Ectodermal cell (in vitro differentiated cells): ENCODE data around the gene PRPF38B.
"Not testable (repeated sequence)": the region's sequence is repeated elsewhere in the genome, so short reads cannot be mapped to it uniquely, and the experiment has no call there.

Experiments used
- H3K27ac ChIP-seq: 2 replicates; pipeline ENCODE4 v1.7.0; 2013; ENCODE audit warnings: mild to moderate bottlenecking, low read depth, low read length; ENCODE audit not compliant: insufficient read depth, poor library complexity, severe bottlenecking
- H3K27me3 ChIP-seq: 2 replicates; pipeline ENCODE4 v1.7.0; 2013; ENCODE audit warnings: mild to moderate bottlenecking, low read length; ENCODE audit not compliant: insufficient read depth, control insufficient read depth, poor library complexity, severe bottlenecking
- H3K36me3 ChIP-seq: one replicate; pipeline ENCODE4 v1.7.0; 2013; ENCODE audit warnings: low read length; ENCODE audit not compliant: control insufficient read depth, insufficient read depth
- H3K4me1 ChIP-seq: one replicate; pipeline ENCODE4 v1.7.0; 2013; ENCODE audit warnings: low read length; ENCODE audit not compliant: control insufficient read depth, insufficient read depth
- H3K4me3 ChIP-seq: 2 replicates; pipeline ENCODE4 v1.7.0; 2013; ENCODE audit warnings: low read depth, low read length, control low read depth; ENCODE audit not compliant: insufficient read depth
- H3K9me3 ChIP-seq: 2 replicates; pipeline ENCODE4 v1.7.0; 2013; ENCODE audit warnings: mild to moderate bottlenecking, low read length, moderate library complexity; ENCODE audit not compliant: control insufficient read depth
- WGBS, 2 experiments: methylation state at CpG; one replicate each; pipeline ENCODE4 v1.1.7; 2013; ENCODE audit warnings: missing lambda C conversion rate in 2 of 2; 5-methylcytosine and 5-hydroxymethylcytosine counted together

The PRPF38B gene

DNA sequence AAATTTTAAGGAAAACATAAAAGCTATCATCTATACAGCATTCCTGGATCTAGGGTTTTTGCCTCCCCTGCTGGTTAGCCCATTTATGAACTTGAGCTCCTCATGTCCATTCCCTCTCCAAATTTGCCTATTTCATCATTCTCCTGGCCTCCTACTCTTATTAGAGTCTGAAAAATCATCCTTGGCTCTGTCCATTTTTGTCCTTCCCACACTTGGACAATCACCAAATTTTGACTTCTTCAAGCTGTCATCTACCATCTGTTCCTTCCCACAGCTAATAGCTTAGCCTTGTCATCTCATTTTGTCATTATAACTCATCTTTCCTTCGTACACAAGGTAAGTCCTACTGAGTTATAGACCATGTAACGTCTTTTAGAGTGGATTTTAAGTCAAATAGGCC lies 29.0 kb upstream of the PRPF38B start:
- Histone ChIP-seq H3K27me3 (peaks cover 32% of the 10 kb centered on the region), H3K4me1 (no peaks in the 10 kb centered on the region), H3K4me3 (no peak overlapping the region), H3K36me3 (no peaks in the 10 kb centered on the region), H3K27ac (no peak overlapping the region), H3K9me3 (no peaks in the 10 kb centered on the region)
- 85 to 96% methylated on average over 2 of the region's 2 CpGs for WGBS, 2 experiments

DNA sequence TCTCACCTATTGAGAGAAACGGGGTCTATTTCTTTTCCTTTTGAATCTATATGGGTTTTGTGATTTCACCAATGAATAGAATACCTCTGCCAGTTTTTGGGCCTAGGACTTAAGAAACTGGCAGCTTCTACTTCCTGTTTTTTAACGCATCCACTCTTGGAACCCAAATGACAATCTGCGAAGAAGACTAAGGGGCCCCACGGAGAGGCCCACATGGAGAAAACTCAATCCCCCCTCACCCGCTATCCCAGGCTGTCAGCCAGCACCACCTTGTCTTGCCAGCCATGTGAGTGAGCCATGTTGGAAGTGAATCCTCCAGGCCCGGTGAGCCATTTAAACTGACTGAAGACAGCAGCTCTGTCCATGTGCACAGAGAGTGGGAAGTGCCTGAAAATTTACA lies 27.6 kb upstream of the PRPF38B start:
- no peak overlapping the region for H3K4me3 ChIP-seq
- H3K36me3 ChIP-seq, result no peaks in the 10 kb centered on the region
- no peaks in the 10 kb centered on the region for H3K4me1 ChIP-seq
- WGBS, 2 experiments, result 87 to 94% methylated on average over 6 of the region's 6 CpGs
- H3K27ac ChIP-seq, result no peak overlapping the region
- H3K9me3 ChIP-seq, result no peaks in the 10 kb centered on the region
- peaks cover 32% of the 10 kb centered on the region for H3K27me3 ChIP-seq

GRCh38 chr1:108665067-108665466 lies 27.0 kb upstream of the PRPF38B start:
- H3K9me3 ChIP-seq, result no peaks in the 10 kb centered on the region
- H3K36me3 ChIP-seq, result no peaks in the 10 kb centered on the region
- H3K27me3 ChIP-seq, result peaks cover 32% of the 10 kb centered on the region
- H3K4me1 ChIP-seq, result no peaks in the 10 kb centered on the region
- WGBS, 2 experiments, result 88 to 95% methylated on average over 2 of the region's 2 CpGs
- no peak overlapping the region for H3K4me3 ChIP-seq
- H3K27ac ChIP-seq, result no peak overlapping the region

DNA sequence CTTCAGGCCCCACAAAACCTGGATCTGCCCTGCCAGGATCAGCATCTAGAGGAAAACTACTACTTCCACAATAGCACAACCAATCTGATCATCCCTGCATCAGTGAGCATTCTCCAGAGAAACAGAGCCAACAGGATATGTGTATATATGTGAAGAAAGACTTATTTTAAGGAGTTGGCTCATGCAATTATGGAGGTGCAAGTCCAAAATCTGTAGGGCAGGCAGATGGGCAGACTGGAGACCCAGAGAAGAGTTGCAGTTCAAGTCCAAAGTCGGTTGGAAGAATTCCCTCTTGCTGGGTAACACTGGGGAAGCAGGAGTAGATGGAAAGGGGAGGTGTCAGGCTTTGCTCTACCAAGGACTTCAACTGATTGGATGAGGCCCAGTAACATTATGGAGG lies 26.3 kb upstream of the PRPF38B start:
- no peaks in the 10 kb centered on the region for H3K4me1 ChIP-seq
- WGBS, 2 experiments, result 79 to 86% methylated on average over 1 of the region's 1 CpG
- no peaks in the 10 kb centered on the region for H3K9me3 ChIP-seq
- H3K36me3 ChIP-seq, result no peaks in the 10 kb centered on the region
- no peak overlapping the region for H3K4me3 ChIP-seq
- peaks cover 25% of the 10 kb centered on the region for H3K27me3 ChIP-seq
- no peak overlapping the region for H3K27ac ChIP-seq

- not testable (repeated sequence) for H3K4me3 ChIP-seq, H3K27me3 ChIP-seq, H3K36me3 ChIP-seq, H3K9me3 ChIP-seq, H3K27ac ChIP-seq, H3K4me1 ChIP-seq
- 95 to 96% methylated on average over 28 of the region's 28 CpGs for WGBS, 2 experiments
These were observed 24.7 kb upstream of the PRPF38B start for GRCh38 chr1:108667422-108667821.

DNA sequence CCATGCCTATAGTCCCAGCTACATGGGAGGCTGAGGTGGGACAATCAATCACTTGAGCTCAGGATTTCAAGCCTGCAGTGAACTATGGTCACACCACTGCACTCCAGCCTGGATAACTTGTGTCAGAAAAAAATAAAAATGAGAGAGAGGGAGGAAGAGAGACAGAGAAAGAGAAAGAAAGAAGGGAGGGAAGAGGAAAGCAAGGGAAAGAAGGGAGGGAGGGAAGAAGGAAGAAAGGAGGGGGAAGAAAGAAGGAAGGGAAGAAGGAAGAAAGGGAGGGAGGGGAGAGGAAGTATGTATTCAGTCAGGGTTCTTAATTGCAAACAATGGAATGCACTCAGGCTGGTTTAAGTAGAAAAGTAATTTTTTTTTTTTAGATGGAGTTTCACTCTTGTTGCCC lies 23.3 kb upstream of the PRPF38B start:
- H3K27ac ChIP-seq, result no peak overlapping the region
- H3K27me3 ChIP-seq, result no peaks in the 10 kb centered on the region
- H3K4me1 ChIP-seq, result no peaks in the 10 kb centered on the region
- H3K4me3 ChIP-seq, result no peak overlapping the region
- H3K36me3 ChIP-seq, result no peaks in the 10 kb centered on the region
- no peaks in the 10 kb centered on the region for H3K9me3 ChIP-seq

DNA sequence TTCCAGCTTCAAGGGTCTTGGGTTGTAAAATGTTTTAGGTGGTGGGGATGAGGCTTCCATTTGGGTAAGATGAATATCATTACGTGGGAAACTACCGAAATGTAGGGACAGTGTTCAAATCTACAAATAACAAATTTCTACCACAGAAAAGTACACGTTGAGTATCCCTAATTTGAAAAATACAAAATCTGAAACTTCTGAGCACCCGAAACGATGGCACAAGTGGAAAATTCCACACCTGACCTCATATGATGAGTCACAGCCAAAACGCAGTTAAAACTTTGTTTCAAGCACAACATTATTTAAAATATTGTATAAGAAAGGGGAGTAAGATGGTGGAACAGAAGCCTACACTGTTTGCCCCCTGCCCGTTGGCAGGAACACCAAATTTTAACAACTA lies 22.4 kb upstream of the PRPF38B start:
- 74 to 80% methylated on average over 5 to 6 of the region's 7 CpGs for WGBS, 2 experiments
- H3K27me3 ChIP-seq, result no peaks in the 10 kb centered on the region

DNA sequence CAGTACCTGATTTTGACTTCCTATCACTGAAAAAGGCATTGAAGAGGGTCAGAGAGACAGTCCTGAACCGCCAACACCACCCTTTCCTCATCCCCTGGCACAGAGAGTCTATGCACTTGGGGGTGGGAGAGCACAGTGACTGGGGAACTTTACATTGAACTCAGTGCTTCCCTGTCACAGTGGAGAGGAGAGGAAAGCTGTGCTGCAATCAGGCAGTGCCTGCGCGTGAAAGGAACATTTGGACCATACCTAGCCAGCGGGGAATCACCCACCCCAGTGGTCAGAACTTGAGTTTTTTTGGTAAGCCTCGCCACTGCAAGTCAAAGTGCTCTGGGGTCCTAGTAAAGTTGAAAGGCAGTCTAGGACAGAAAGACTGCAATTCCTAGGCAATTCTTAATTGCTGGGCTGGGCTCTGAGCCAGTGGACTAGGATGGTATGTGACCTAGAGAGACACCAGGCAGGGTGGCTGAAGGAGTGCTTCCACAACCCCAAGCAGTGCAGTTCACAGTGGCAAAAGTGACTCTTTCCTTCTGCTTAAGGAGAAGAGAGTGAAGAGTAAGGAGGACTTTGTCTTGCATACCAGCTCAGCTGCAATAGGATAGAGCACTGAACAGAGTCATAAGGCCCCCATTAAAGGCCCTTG lies 21.9 kb upstream of the PRPF38B start:
- H3K4me1 ChIP-seq, result no peaks in the 10 kb centered on the region
- H3K36me3 ChIP-seq, result no peaks in the 10 kb centered on the region
- no peak overlapping the region for H3K27ac ChIP-seq
- 94% methylated on average over 5 of the region's 5 CpGs for WGBS, 2 experiments
- no peak overlapping the region for H3K4me3 ChIP-seq
- H3K9me3 ChIP-seq, result no peaks in the 10 kb centered on the region
- no peaks in the 10 kb centered on the region for H3K27me3 ChIP-seq

More for the DNA sequence above, 22.4 kb upstream of the PRPF38B start:
- Histone ChIP-seq H3K9me3 (no peaks in the 10 kb centered on the region), H3K4me3 (no peak overlapping the region), H3K4me1 (no peaks in the 10 kb centered on the region), H3K36me3 (no peaks in the 10 kb centered on the region), H3K27ac (no peak overlapping the region)

- 86 to 95% methylated on average over 2 of the region's 2 CpGs for WGBS, 2 experiments
These were observed 21.0 kb upstream of the PRPF38B start for GRCh38 chr1:108671143-108671542.

GRCh38 chr1:108678706-108679105 lies 13.4 kb upstream of the PRPF38B start:
- Histone ChIP-seq H3K4me1 (no peaks in the 10 kb centered on the region), H3K27ac (no peak overlapping the region), H3K4me3 (no peak overlapping the region), H3K36me3 (no peaks in the 10 kb centered on the region), H3K27me3 (no peaks in the 10 kb centered on the region), H3K9me3 (no peaks in the 10 kb centered on the region)
- 96% methylated on average over 4 of the region's 4 CpGs for WGBS, 2 experiments

More at GRCh38 chr1:108671143-108671542, 21.0 kb upstream of the PRPF38B start:
- Histone ChIP-seq H3K36me3 (no peaks in the 10 kb centered on the region), H3K27ac (no peak overlapping the region), H3K4me1 (no peaks in the 10 kb centered on the region), H3K9me3 (no peaks in the 10 kb centered on the region), H3K27me3 (no peaks in the 10 kb centered on the region), H3K4me3 (no peak overlapping the region)
